ENCODE results near the gene HDGFL2.

HDGFL2 gene

DNA sequence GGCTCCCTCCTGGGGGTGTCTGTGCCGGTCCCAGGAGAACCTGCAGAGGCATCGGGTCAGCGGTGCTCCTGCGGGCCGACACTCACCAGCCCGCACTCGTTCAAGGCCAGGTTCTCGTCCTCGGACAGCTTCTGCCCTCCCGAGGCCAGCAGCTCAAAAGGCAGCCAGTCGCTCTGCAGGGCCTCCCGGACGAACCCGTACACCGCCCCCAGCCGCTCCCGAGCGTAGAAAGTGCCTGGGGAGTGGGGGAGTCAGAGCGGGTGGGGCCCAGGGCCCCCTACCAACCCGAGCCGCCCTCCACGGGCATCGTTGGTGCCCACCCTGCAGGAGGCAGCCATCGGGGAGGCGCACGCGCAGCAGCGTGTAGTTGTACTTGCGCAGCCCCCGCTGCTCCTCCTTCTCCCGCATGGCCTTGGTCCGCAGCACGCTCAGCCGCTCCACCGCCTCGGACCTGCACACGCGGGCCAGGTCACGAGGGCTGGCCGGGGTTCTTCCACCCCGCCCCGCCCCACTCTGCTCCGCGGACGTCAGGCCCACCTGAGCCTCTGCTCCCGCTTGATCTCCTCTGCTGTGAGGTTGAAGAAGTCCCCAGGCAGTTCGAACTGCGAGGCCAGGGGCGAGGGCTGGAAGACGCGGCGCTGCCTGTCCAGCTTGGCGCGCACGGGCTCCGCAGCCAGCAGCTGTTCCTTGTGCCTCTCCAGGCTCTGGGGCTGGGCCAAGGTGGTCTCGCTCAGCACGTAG lies 26.0 kb upstream of the HDGFL2 start:
- DNase-seq: no peak

DNA sequence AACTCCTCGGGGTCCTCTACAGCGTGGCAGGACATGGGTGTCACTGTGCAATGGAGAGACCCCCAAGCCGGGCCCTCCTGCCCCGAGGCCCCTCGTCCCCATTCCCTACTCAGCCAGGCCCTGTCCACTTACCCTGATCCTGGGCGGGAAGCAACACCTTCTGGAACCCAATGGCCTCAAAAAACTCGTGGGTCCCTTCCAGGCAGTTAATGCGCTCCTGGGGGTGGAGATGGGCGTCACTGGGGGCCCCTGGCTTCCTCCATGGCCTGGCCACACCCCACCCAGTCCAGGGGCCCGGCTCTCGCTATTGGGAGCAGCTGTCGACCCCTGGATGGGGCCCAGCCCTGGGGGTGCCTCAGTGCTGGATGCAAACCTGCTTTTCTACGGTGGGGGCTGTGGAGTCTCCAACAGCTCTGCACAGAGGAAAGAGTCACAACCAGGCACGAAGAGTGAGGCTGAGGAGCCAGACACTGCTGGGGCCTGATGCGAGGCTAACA lies 25.3 kb upstream of the HDGFL2 start:
- DNase-seq: no peak

- DNase-seq: no peak
Observed at GRCh38 chr19:4447327-4448146, 24.6 kb upstream of the HDGFL2 start.

DNA sequence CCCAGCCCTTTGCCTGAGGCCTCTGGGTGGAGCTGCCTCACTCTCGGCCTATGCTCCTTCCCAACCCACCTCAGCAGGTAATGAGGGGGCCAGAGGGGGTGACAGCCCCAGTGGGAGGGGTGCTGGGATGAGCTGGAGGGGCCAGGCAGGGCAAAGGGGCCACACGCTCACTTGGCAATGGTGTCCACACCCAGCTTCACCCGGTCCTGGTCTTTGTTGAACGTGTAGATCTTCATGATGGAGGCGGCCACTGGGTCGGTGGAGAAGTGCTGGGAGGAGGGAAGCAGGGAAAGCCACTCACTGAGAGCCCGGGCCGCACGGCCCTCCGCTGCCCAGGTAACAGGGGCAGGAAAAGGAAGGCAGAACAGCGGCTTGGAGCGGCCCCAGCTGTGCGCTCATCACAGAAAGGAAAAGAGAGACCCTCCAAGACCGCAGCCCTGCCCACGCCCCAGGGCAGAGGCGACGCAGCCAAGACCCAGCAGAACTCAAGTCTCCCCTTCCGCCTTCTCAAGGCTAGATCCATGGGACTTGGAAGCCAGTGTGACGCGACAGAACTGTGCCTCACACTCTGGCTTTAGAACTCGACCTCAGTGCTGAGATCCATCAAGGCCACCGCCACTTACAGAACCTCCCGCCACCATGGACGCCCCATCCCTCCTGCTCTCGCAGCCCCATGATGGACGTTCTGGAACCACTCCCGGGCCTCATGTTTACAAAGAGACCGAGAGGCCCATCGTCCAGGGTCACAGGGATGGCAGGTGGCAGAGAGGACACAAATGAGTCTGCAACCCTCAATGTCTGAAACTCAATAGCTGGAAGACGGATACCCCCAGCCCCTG lies 23.7 kb upstream of the HDGFL2 start:
- no peak for DNase-seq

DNA sequence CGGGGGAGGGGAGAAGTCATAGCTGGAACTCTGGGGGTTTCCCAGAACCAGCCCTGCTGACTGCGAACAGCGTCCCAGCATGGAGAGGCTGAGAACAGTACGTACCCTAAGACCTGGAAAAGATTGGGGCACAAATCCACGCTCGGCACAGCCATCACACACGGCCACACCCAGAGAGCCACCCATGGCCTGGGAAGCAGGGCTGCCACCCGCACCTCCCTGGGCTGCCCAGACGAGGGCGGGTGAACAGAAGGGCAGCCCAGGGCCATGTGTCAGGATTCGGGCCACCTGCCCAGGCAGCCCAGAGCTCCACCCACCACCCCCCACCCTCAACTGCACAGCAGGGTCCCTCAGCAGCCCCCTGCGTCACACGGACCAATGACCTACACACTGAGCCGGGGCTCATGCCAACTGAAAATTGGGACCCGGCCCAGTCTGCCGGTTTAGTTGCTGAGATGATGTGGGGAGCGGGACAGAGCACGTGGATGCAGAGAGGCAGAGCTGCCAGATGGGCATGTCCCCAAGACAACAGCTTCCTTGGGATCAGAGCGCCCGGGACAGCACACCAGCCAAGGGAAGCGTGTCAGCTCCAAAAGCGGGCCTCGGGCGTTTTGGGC lies 23.0 kb upstream of the HDGFL2 start:
- no peak for DNase-seq

GRCh38 chr19:4449639-4450028 lies 22.5 kb upstream of the HDGFL2 start:
- no peak for DNase-seq

DNA sequence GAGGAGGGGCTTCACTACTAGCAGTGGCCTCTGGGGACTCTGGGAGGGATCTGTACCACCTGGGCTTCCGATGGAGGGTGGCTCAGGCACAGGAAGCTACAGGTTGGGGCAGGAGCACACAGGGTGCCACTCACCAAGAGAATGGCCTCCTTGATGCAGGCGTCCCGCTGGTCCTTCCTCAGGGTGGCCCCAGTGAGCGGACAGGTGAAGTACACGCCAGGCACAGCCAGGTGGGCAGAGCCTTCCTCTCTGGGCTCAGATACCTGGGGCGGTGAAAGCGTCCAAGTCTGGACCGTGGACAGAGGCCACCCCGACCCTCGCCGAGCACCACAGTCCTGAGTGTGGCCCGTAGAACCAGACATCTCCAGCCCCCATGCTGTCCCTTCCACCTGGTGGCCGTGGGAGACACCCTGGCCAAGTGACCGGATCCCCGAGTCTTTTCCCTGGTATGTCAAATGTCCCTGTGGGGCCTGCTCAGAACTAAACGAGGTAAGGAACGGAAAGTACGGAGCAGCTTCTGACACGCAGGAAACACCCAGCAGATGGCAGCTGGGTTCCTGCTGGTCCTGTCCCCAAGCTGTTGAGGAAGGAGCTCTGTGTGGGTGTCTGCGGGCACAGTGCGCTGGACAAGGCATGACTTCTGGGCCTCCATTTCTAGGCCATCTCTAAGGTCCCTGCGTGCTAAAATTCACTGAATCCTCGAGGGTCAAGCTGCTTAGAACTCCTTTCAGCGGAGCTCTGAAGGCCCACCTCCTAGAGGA lies 19.7 kb upstream of the HDGFL2 start:
- DNase-seq: no peak

DNA sequence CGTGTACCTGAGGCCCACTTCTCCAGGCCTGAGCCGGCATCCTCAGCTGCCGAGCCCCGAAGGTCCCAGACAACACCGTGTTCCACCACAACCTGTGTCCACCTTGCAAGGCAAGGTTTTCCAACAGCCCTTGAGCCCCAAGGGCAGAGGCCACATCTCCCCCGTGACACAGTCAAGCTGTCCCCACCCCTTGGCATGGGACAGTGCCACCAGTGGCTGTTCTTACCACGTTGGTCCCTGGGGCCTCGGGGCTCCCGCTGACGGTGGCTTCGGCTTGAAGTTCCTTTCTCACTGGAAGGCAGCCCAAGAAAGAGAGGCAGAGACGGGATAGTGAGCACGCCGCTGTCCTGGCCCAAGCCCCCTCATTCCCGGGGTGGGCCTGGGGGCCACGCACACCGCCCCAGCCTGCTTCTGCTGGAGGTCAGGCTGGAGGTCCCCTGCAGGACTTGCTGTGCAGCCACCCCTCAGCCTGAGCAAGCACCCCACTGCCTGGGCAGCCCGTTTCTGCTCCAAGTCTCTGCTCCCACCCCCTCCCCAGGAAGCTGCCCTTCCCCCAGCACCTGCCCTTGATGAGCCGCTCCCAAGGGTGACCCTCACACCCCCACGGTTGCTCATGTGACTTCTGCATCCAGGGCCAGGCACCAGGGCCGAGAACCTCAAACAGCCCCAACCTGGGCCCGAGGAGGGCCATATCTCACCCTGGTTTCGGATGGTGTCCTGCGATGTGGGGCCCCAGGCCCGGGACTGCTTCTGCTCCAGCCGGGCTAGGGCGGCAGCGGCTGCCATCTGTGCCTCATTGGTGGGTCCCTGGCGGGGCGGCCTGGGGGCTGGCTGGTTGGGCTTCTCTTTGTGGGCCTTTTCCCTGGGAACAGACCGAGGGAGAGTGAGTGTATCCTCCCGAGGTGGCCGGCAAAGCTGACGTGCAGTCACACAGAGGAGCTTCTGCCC lies 18.6 kb upstream of the HDGFL2 start:
- no peak for DNase-seq

- DNase-seq: no peak
Observed at GRCh38 chr19:4454747-4455718, 17.1 kb upstream of the HDGFL2 start.

DNA sequence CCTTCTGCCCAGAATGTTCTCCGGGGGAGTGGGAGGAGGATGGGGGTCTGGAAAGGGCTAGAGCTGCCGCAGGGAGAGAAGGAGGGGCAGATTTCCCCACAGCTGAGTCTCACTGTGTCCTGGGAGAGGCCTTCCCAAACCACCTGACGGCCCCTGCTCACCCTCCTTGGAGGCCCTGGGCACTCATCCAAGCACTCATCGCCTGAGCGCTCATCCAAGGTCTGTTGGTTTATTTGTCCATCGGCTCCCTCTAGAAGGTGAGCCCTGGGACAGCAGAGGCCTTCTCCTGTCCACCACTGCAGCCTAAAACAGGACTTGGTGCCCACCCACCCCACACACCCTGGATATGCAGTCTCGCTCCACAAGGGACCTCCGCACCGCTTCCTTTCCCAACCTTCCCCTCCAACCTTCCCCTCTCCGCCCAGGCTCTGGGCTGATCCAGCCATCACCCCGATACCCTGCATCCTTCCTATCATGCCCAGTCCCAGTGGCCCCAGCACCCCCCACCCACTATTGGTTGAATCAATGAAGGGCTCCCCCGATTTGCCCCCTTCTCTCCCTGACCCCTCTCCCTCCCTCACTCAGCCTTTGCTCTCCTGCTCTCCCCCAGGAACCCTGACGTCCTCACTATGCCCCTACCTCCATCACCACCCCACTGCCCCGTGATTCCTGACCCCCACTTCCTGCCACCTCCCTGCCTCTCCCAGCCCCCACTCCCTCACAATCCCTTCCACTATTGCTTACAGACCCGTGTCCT lies 16.2 kb upstream of the HDGFL2 start:
- no peak for DNase-seq

- no peak for DNase-seq
Observed at GRCh38 chr19:4456476-4456842, 15.6 kb upstream of the HDGFL2 start.

- no peak for DNase-seq
Observed at GRCh38 chr19:4456843-4457653, 15.0 kb upstream of the HDGFL2 start.

DNA sequence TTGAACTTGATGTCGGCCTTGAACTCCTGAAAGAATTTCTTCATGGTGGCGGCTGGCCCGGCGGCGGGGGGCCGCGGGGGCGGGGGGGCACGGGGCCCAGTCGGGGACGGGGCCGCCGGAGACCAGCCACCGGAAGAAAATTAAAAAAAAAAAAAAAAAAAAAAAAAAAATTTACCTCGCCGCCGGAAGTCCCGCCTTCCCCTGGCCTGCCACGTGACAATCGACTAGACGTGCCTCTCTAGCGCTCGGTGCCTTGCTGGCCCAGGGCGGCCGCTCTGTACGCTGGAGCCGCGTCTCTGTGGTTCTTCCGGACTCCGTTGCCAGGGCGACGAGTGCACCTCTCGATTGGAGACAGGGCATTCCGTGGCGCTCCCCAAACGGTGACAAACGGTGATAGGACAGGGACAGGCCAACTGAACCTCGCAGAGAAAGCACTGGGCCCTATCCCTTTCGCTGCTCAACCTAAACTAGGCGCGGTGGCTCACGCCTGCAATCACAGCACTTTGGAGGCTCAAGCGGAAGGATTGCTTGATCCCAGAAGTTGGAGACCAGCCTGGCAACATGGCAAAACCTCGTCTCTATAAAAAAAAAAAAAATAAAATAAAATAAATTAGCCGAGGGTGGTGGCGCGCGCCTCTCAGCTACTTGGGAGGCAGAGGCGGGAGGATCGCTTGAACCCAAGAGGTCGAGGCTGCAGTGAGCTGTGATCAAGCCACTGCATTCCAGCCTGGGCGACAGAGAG lies 14.3 kb upstream of the HDGFL2 start, which contains the start of gene UBXN6:
Gene UBXN6 (minus strand): TSS at position 141 of the 742 bp plus-strand sequence. CDS start 97 bp downstream, at position 44.
- DNase-seq: peak; percentile 97

GRCh38 chr19:4464815-4465581 lies 7.1 kb upstream of the HDGFL2 start:
- DNase-seq: no peak

GRCh38 chr19:4467835-4468234 lies 4.3 kb upstream of the HDGFL2 start:
- DNase-seq: no peak
